ENCODE results near the gene SND1. TPM values are rescaled to one million over a fixed set of nuclear protein-coding genes. Genes with fewer than 3 reads are reported as not detected.

Gene SND1
- total RNA-seq, 1 experiment from 2014 or later, result 218 TPM

- no peaks in the 10 kb centered on the region for H4K20me1 ChIP-seq (ENCODE audit: control insufficient read depth, insufficient read depth, insufficient read length)
- TF ChIP-seq, protein P1, sequence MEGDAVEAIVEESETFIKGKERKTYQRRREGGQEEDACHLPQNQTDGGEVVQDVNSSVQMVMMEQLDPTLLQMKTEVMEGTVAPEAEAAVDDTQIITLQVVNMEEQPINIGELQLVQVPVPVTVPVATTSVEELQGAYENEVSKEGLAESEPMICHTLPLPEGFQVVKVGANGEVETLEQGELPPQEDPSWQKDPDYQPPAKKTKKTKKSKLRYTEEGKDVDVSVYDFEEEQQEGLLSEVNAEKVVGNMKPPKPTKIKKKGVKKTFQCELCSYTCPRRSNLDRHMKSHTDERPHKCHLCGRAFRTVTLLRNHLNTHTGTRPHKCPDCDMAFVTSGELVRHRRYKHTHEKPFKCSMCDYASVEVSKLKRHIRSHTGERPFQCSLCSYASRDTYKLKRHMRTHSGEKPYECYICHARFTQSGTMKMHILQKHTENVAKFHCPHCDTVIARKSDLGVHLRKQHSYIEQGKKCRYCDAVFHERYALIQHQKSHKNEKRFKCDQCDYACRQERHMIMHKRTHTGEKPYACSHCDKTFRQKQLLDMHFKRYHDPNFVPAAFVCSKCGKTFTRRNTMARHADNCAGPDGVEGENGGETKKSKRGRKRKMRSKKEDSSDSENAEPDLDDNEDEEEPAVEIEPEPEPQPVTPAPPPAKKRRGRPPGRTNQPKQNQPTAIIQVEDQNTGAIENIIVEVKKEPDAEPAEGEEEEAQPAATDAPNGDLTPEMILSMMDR (conservative IDR thresholded peaks at IDR 0.05), result no peak
- H2BK120ac ChIP-seq (ENCODE audit: low read depth, low read length, poor library complexity, severe bottlenecking), result no peak overlapping the region
- no peak overlapping the region for H2AFZ ChIP-seq (ENCODE audit: low read length)
- H2BK15ac ChIP-seq (ENCODE audit: low read depth, low read length), result no peak overlapping the region
- H3K27ac ChIP-seq (ENCODE audit: insufficient read length, low read depth, low read length), result no peak overlapping the region
- H3K18ac ChIP-seq (ENCODE audit: insufficient read length, low read depth, low read length), result no peak overlapping the region
- no peaks in the 10 kb centered on the region for H3K79me2 ChIP-seq (ENCODE audit: insufficient read depth, low read length)
- no peak overlapping the region for H3K9ac ChIP-seq (ENCODE audit: extremely low read depth, insufficient read length, low read length)
- Mint-ChIP-seq H3K36me3 (ENCODE audit: insufficient read depth in 1 of 3, low read depth in 3 of 3) (peaks cover 2 to 10% (median 7%) of the 10 kb centered on the region in 3 experiments; a peak in 4 of 7 replicates), H3K27ac (no peak overlapping the region), H3K9me3 (no peaks in the 10 kb centered on the region), H3K4me3 (no peak overlapping the region), H3K27me3 (ENCODE audit: low read depth) (no peaks in the 10 kb centered on the region), H3K4me1 (peaks cover 26 to 31% of the 10 kb centered on the region in 2 experiments)
- no peak overlapping the region for H2BK20ac ChIP-seq (ENCODE audit: low read depth, low read length, poor library complexity, severe bottlenecking)
- H3K56ac ChIP-seq (ENCODE audit: insufficient read length, low read depth, low read length), result no peak overlapping the region
- H4K5ac ChIP-seq (ENCODE audit: insufficient read length, low read depth, low read length), result no peak overlapping the region
- H3K4me1 ChIP-seq (ENCODE audit: insufficient read depth, low read length), result peaks cover 6% of the 10 kb centered on the region; the same call in 1 of the 2 replicates
- no peaks in the 10 kb centered on the region for H3K79me1 ChIP-seq (ENCODE audit: insufficient read depth, low read depth, low read length, poor library complexity, severe bottlenecking)
- no peak overlapping the region for H3K4ac ChIP-seq (ENCODE audit: low read depth, low read length)
- H3K23ac ChIP-seq (ENCODE audit: insufficient read length, low read depth, low read length), result no peak overlapping the region
- no peaks in the 10 kb centered on the region for H3K9me3 ChIP-seq (ENCODE audit: control insufficient read depth, low read depth, low read length)
- H3K27me3 ChIP-seq (ENCODE audit: insufficient read depth, low read length), result no peaks in the 10 kb centered on the region
- no peak overlapping the region for H2AK5ac ChIP-seq (ENCODE audit: insufficient read length, low read length)
- no peak overlapping the region for H3K14ac ChIP-seq (ENCODE audit: insufficient read depth, low read length)
- H3T11ph ChIP-seq (ENCODE audit: low read length), result no peak overlapping the region
- H2BK12ac ChIP-seq (ENCODE audit: insufficient read length, low read depth, low read length), result no peak overlapping the region
- H3K4me2 ChIP-seq (ENCODE audit: insufficient read depth, insufficient read length, low read length), result no peak overlapping the region
- WGBS (ENCODE audit: extremely low coverage, insufficient read length, low lambda C conversion rate), result no CpG with 5 or more reads among the region's 2 CpGs
- no peak for DNase-seq
- H4K91ac ChIP-seq (ENCODE audit: insufficient read length, low read depth, low read length), result no peak overlapping the region
- no peak overlapping the region for H2BK5ac ChIP-seq (ENCODE audit: insufficient read length, low read length)
- H4K8ac ChIP-seq (replicated peaks; ENCODE audit: insufficient read length, low read depth, low read length), result no peak overlapping the region
- no peaks in the 10 kb centered on the region for H3K23me2 ChIP-seq (ENCODE audit: insufficient read length, low read depth, low read length, poor library complexity, severe bottlenecking)
Observed at GRCh38 chr7:127948930-127949329, 296.9 kb downstream of the SND1 start.

All from H9 (cell line).